GM12878 (cell line): ENCODE results near the gene MBNL1.

Source experiments
- EZH2 ChIP-seq: IDR thresholded peaks from 2 replicates; pipeline ENCODE4 v1.6.1; 2012; ENCODE audit warnings: low read depth, mild to moderate bottlenecking, control low read depth, inconsistent platforms, low read length, borderline replicate concordance; ENCODE audit not compliant: control insufficient read depth
- STAT3 ChIP-seq: IDR thresholded peaks from 2 replicates; pipeline ENCODE4 v1.6.1; 2011; ENCODE audit warnings: low read depth, low read length, improper control_type of control experiment

- no peak for TF ChIP-seq EZH2
- TF ChIP-seq STAT3, result no peak
Measured at GRCh38 chr3:152251916-152252315, 16.8 kb upstream of the MBNL1 start.
